NCI-H2171 treated with DMSO at 0.1 percent for 48 hours (cell line): ENCODE results near the gene AOAH.

Source experiments
- DNase-seq: peaks from one replicate; lab custom pipeline; 2025; lab: John Stamatoyannopoulos, UW

Gene AOAH

DNA sequence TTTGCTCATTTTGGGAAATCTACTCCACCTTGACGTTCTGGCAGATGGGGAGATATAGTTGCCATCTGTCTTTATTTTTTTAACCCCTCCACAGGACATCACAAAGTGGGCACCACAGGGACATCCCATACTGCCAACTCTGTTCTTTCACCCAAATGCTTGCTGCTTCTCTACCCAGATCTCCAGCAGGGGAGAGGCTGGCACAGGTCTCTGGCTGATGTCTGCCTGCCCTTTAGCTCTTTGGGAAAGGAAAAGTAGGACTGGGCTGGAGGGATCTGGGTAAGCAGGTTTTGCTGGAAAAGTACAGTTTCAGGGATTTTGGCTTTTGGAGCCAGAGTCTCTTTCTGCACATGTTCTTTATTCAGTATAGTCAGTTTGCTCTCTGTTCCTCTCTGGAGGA, 178.0 kb downstream of the AOAH start:
- DNase-seq, result peak; percentile 82

DNA sequence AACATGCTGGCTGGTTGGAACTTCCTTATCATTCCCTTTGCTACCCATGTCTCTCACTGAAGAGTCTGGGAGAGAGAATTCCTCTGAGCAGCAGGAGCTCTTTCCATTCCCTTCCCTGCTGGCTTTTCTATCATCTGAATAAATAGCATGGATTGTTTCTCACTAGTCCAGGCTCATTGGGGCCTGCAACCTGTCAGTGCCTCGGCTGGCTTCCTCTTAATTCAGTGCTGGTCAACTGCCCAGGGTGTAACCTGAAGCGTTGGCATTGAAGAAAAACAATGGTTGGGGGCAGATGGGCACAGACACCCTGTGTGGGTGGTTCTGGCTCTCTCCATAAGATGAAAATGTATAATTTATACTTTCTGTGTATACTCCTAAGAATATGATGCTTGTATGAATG, 179.0 kb downstream of the AOAH start:
- DNase-seq, result peak; percentile 66

DNA sequence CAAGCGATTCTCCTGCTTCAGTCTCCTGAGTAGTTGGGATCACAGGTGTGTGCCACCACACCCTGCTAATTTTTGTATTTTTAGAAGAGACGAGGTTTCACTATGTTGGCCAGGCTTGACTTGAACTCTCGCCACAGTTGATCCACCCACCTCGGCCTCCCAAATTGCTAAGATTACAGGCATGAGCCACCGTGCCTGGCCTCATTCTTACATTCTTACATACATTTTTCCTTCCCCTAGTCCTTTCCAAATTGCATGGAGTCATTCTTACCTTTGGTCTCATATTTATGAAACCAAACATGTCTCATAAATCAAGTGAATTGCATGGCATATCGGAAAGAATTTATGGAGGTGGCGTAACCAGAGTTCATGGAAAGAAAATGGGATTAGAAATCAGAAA, 186.2 kb downstream of the AOAH start:
- DNase-seq, result no peak

GRCh38 chr7:36535866-36536664, 188.2 kb downstream of the AOAH start:
- DNase-seq, result no peak

GRCh38 chr7:36533717-36534116, 190.6 kb downstream of the AOAH start:
- DNase-seq, result no peak

DNA sequence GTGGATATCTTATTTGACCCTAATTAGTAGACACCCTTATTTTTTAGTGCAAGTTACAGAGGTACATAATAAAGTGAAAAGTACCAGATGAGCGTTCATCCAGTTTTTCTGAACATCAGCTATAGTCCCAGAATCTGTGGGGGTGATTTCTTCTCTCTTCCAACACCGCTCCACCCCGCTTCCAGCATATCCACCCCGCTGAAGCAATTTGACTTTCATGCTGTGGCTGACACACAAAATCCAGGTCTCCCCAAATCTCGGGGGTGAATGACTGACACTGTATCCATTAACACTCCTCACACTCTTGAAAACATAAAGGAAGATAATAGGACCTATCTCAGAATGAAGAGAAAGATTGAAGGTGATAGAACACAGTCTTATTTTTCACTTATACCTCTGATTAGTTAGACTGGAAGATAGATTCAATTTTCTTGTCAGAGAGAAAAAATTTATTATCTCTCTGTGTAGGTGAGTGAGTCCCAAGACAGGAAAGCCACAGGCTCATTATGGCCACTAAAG, 191.3 kb downstream of the AOAH start:
- DNase-seq, result no peak

DNA sequence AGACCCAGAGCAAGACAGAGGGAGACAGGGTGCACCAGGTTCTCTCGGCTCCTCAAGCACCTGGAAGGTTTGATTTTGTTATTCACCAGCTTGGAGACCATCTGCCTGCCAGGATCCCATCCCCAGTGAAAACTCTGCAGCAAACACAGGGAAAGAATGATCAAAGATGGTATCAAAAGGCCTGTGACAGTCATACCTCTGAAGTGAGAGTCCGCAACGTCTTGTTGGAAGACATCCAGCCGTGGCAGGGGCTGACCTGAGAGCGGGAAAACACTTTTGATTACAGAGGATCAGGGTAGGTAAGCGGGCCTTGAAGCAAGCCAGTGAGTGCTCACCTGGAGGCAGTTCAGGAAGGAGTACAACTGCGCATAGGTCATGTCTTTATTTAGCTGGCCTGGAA, 192.3 kb downstream of the AOAH start:
- peak; percentile 31 for DNase-seq

DNA sequence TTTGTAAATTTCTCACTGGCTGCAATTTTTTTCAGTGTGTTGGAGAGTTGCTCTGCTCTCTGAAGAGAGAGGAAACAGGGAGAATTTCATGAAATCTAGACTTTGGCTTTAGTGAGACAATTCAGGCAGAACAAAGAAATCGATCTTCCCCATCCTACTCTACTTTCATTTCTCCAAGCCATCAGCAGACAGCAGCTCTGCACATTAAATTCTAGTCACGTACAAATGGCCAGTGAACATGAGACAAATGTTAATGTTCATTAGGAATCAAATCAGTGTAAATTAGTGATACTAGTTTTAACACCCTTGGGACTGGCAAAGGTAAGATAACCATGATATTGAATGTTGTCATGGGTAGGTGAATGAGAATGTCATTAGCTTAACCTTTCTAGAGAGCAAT, 193.8 kb downstream of the AOAH start:
- DNase-seq, result no peak

- no peak for DNase-seq
These were observed 196.8 kb downstream of the AOAH start for GRCh38 chr7:36527549-36527913.

- no peak for DNase-seq
These were observed 197.3 kb downstream of the AOAH start for GRCh38 chr7:36526863-36527548.

GRCh38 chr7:36523371-36524101, 200.8 kb downstream of the AOAH start:
- DNase-seq, result no peak

DNA sequence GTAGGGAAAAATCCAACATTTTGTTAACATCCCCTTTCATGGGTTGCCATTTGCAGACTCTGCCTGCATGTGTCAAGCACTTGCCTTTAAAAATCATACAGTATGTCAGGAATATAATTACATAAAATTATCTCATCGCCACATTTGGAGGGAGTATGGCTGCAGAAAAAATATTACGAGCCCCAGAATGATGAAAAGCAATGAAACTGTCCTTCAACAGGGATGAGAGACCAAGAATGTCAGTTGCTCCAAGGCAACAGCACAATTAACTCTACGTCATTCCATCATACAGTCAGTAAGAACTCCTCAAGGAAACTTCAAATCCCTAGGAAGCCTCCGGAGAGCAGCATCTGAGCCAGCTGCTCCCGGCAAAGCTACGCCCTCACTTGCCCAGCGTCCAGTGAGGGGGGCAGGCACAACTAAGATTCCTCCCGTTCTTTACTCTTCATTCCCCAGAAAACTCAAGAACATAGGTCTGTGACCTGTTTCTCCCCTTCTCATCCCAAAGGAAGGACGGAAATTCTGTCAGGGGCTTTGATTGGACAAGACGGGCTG, 201.8 kb downstream of the AOAH start:
- DNase-seq, result no peak

DNA sequence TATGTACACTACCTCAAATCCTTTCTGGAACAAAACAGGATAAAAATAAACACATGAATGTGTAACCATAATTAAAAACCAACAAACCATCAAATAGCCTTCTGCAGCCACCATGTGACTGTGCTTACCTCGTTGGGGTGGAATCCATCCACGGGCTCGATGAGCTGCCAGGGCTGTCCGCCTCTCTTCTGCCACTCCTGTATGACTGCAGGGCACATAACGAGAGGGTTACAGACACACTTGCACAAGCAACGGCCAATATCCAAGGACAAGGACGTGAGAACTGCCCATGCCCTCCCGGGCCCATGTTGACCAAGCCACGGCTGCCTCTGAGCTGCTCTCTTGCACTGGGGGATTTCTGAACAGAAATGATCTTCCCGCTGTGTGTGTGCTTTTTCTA, 202.4 kb downstream of the AOAH start:
- no peak for DNase-seq

DNA sequence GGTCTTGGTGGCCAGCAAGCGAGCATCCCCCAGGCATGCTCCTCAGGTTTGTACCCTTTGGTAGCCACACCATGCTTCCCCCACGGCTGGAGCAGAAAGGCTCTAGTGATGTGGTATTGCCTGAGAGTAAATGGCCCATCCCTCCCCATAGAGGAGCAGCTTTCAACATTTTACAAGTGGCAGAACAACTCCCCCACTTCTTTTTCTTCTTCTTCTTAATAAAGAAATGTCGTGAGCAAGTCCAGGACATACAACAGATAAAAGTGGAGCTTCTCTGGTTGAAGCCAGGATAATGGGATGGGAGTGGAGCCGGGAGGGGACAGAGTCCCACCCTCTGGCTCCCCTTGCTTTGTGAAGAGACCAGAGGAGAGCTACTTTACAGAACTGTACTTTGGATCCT, 203.2 kb downstream of the AOAH start:
- no peak for DNase-seq

DNA sequence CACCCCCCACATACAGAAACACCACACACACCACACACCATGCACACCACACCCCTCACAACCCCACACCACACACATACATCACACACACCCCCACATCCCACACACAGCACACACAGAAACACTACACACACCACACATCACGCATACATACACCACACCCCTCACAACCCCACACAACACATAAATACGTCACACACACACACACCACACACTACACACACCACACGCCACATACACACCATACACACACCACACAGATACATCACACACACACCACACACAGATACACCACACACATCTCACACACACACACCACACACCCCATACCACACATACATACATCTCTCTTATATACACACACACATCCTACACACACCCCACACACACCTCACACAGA, 208.4 kb downstream of the AOAH start:
- no peak for DNase-seq

GRCh38 chr7:36514289-36515243, 209.7 kb downstream of the AOAH start:
- DNase-seq, result peak; percentile 51

GRCh38 chr7:36513393-36513792, 210.9 kb downstream of the AOAH start:
- DNase-seq, result no peak

- no peak for DNase-seq
These were observed 211.7 kb downstream of the AOAH start for GRCh38 chr7:36512616-36513015.

DNA sequence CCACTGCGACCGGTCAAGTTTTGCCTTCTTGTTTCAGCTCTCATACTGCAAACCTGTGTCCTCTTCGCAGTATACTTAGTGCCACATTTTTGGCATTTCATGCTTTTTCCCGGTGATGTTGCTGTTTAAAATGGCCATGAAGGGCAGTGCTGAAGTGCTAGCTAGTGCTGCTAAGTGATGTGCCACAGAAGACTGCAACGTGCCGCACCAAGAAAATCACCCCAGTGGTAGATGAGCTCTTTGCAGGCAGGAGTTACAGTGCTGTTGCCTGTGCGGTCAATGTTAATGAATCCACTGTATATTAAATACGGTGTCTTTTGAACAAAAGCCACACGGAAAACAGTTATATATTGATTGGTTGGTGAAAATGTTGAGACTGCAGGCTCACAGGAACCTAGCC, 214.3 kb downstream of the AOAH start:
- DNase-seq, result no peak

DNA sequence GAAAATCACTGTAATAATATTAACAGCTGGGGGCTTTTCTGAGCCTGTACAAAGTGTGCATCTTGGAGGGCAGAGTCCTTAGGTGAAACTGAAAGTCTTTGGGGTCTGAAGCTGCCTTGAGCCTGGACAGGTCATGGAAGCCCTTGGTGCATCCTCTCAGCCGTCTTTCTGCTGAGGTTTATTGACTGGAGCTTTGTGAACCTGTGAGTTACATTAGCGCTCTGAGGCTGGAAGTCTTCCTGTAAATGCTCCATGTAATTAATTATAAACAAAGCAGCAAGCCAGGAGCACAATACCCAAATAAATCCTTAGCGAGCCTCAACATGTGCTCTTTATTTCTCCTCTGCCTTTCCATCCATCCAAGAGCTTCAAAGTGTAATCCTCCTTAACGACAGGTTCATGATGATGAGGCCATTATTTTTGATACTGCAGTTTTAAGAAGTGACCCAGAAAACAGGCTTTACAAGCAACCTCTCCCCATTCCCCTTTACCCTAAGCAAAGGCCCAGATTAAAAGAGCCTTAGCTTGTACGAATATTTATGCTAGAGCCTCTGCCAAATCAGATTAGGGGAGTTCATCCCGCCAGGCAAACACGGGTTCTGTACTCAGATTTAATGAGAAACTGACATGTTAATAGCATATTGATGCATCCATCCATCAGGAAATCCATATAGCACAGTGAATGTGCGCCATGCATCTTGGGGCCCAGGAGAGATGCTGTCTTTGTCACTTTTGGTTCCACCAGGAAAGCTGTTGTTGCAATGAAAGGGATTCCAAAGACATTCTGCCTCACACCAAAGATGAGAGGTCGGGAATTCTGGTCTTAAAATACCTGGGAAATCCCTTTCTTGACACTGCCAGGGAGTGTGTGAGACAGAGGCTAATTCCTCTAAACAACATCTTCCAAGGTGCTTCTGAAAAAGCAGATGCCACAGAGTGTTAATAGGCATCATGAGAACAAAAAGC, 216.5 kb downstream of the AOAH start:
- DNase-seq, result no peak
